Measurements from ENCODE around the gene GULP1.

Gene GULP1

DNA sequence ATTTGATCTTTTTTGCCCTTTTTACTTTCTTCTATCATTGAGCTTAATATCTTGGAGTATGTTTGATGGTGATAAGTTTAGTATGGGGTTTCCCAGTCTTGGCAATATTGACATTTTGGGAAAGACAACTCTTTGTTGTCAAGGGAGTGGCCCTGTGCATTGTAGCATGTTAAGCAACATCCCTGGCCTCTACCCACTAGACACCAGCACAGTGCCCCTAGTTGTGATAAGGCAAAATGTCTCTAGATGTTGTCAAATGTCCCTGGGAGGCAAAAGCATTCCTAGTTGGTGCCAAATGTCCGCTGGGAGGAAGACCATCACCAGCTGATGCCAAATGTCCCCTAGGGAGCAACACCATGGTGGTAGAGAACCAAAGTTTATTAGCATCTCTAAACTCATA lies 28.2 kb downstream of the GULP1 start:
- TF ChIP-seq, protein P1, sequence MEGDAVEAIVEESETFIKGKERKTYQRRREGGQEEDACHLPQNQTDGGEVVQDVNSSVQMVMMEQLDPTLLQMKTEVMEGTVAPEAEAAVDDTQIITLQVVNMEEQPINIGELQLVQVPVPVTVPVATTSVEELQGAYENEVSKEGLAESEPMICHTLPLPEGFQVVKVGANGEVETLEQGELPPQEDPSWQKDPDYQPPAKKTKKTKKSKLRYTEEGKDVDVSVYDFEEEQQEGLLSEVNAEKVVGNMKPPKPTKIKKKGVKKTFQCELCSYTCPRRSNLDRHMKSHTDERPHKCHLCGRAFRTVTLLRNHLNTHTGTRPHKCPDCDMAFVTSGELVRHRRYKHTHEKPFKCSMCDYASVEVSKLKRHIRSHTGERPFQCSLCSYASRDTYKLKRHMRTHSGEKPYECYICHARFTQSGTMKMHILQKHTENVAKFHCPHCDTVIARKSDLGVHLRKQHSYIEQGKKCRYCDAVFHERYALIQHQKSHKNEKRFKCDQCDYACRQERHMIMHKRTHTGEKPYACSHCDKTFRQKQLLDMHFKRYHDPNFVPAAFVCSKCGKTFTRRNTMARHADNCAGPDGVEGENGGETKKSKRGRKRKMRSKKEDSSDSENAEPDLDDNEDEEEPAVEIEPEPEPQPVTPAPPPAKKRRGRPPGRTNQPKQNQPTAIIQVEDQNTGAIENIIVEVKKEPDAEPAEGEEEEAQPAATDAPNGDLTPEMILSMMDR (IDR thresholded peaks at IDR 0.05; ENCODE audit: low read depth, low read length, missing control alignments) = no peak
- no peak overlapping the region for H3K4me3 ChIP-seq (ENCODE audit: low read depth, low read length)
- in situ Hi-C loops (cut with HindIII; ENCODE audit: low sequenced_read_pairs) = no loop called here
- DNase-seq (ENCODE audit: low read depth) = no peak

DNA sequence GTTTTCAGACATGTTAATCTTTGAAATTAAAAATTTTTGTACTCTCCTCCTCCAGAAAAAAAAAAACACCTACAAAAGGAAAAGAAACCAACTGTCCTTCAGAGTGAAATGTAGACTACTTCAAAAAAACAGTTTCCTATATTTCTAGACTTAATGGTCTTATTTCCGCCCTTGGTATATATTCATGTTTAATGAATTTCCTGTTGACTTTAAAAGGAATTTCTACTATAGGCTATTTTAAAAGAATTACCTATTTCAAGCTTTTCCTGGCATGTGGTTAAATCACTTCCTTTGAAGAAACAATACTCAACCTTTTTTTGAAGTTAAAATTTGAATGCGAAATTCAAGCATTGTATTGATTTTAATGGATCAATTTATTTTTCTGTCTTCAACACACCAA lies 29.2 kb downstream of the GULP1 start:
- in situ Hi-C loops (cut with HindIII; ENCODE audit: low sequenced_read_pairs) = no loop called here
- H3K4me3 ChIP-seq (ENCODE audit: low read depth, low read length) = no peak overlapping the region
- TF ChIP-seq, protein P1 (IDR thresholded peaks at IDR 0.05; ENCODE audit: low read depth, low read length, missing control alignments) = no peak
- DNase-seq (ENCODE audit: low read depth) = no peak

DNA sequence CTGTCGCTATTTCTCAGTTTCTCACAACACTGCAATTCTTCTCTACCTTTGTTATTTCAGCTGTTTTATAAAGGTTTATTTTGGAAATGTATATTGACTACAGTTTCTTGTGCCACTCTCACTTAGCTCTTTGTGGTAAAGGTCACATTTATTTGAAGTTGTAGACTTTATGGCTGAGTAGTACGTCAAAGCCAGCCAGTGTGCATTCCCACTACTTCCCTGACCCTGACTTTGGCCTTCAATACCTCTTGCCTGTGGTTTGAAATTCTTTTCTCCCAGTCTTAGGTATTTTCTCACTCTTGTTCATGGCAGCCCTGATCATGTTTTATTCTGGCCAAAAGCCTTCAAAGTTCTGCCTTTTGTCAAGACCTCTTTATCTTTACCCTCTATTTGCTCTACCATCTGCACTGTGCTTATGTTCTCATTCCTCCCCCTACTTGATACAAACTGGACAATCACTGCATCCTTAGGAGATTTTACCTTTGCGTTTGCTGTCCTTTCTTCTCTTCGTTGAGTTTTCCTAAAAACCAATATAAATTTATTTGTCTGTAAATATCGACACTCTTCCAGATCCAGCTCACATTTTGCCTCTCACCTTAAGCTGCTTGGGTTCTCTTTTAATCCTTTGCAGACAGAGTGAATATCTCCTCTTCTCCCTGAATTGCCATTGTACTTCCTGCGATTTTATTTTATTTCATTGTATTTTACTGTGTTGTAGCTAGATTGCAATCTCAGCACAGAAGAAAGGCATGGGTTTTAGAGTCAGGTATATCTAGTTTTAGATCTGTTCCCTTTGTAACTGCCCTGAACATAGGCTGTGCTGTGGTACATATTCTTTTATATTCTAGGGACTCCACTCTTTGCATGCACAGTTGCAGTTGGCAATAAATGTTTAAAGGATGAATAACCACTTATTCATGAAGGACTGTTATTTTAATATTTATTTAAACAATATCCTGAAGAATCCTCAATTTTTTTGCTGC lies 31.2 kb downstream of the GULP1 start:
- H3K4me3 ChIP-seq (ENCODE audit: low read depth, low read length) = no peak overlapping the region
- in situ Hi-C loops (cut with HindIII; ENCODE audit: low sequenced_read_pairs) = no loop called here
- TF ChIP-seq, protein P1 (IDR thresholded peaks at IDR 0.05; ENCODE audit: low read depth, low read length, missing control alignments) = no peak
- DNase-seq (ENCODE audit: low read depth) = peak; percentile 92

DNA sequence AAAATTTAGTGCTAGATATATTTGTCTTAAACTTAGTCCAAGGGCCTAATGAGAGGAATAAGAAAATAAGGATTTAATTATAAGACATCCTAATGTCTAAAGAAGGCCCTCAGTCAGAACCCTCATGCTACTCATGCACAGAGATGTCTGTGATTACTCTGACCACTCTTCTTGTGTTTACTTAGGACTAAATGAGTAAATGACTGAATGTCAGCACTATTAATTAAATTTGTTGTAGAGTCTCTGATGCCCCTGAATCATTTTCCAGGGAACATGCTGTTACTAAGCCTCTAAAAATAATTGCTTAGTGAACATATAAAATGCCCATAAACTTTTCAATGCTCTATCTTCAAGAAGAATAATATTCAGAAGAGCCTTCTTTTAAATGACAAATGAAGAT lies 32.4 kb downstream of the GULP1 start:
- TF ChIP-seq, protein P1 (IDR thresholded peaks at IDR 0.05; ENCODE audit: low read depth, low read length, missing control alignments) = no peak
- in situ Hi-C loops (cut with HindIII; ENCODE audit: low sequenced_read_pairs) = no loop called here
- DNase-seq (ENCODE audit: low read depth) = no peak
- H3K4me3 ChIP-seq (ENCODE audit: low read depth, low read length) = no peak overlapping the region

DNA sequence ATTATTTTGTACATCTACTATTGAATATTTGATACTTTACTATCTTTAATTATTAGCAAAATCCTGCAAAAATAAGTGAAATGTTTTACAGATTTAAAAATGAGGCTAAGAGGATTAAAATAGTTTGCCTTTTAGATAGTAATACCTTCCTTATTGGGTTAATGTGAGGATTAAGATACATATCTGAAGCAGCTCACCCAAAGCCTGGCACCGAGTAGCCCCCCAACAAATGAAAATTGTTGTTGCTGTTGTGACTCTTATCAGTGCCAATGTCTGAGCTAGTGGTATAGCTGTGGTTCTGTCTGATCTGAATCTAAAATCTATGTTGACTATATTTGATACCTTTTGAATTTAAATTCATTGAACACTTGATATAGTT lies 34.6 kb downstream of the GULP1 start:
- H3K4me3 ChIP-seq (ENCODE audit: low read depth, low read length) = no peak overlapping the region
- no peak for DNase-seq (ENCODE audit: low read depth)
- in situ Hi-C loops (cut with HindIII; ENCODE audit: low sequenced_read_pairs) = no loop called here
- TF ChIP-seq, protein P1 (IDR thresholded peaks at IDR 0.05; ENCODE audit: low read depth, low read length, missing control alignments) = no peak

DNA sequence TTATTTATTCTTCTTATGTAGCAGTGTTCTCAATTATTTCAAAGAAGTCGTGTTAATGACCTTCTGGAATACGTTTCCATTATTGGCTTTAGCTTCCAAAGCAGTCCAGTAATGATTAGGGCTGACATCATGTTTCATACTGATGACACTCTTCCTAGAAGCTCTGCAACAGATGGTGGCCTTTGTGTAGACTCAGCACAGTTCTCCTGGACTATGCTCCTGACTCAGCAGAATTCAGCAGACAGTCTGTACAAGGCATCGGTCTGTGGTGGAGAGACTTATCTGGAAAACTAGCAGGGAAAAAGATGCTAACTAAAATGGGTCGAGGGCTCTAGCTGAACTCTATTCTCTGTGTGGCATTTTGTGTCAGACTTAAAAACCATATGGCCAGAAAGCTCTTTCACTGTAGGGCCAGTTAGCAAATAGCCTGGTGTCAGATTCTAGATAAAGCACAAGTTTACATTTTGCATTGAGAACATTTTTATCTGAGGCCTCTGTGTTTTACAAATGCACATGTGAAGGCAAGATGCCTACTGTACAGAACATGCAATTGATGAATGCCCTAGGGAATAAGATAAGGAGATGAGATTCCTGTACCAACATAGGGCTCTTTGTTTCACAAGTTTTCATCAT lies 35.1 kb downstream of the GULP1 start:
- TF ChIP-seq, protein P1 (IDR thresholded peaks at IDR 0.05; ENCODE audit: low read depth, low read length, missing control alignments) = no peak
- in situ Hi-C loops (cut with HindIII; ENCODE audit: low sequenced_read_pairs) = no loop called here
- H3K4me3 ChIP-seq (ENCODE audit: low read depth, low read length) = no peak overlapping the region
- no peak for DNase-seq (ENCODE audit: low read depth)

All from astrocyte of the cerebellum (primary cell).